CD4-positive, alpha-beta T cell treated with Interferon gamma for 1 hour (primary cell): ENCODE measurements around the gene CDKL5.

Source experiments
- DNase-seq: peaks from one replicate; pipeline ENCODE4 v3.0.0-alpha.2; 2020

Gene CDKL5

DNA sequence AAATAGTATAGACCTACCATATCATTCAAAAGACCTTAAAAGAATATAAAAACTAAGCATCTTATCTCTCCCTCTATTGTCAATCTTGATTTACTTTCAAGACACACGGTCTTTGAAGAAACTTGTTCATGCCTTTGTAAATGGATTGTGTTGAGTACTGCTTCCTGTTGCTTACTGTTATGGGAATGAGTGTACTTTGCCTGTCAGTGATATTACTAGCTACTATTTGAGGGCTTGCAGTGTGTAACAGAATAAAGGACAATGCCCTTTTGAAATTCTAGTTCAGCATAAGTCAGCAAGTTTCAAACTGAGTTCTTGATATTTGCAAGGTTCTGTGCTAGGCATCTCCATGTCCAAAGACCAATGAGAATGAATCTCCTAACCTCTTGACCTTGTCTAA lies 36.0 kb downstream of the CDKL5 start:
- DNase-seq: no peak

GRCh38 chrX:18464499-18464898 lies 39.1 kb downstream of the CDKL5 start:
- DNase-seq: no peak

DNA sequence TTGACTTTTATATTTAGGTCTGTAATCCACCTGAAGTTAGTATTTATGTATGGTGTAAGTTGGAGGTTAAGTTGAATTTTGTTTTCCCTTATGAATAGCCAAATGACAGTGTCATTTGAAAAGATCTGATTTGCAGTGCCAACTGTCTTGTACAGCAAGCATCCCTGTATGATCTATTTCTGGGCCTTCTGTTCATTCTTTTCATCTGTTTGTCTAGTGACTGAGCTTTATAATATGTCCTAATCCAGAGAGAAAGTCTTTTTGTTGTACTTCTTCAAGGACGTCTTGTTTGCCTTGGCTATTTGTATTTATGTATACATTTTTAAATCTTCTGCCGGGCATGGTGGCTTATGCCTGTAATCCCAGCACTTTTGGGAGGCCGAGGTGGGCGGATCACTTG lies 39.6 kb downstream of the CDKL5 start:
- DNase-seq: no peak

GRCh38 chrX:18468599-18468998 lies 43.2 kb downstream of the CDKL5 start:
- no peak for DNase-seq

DNA sequence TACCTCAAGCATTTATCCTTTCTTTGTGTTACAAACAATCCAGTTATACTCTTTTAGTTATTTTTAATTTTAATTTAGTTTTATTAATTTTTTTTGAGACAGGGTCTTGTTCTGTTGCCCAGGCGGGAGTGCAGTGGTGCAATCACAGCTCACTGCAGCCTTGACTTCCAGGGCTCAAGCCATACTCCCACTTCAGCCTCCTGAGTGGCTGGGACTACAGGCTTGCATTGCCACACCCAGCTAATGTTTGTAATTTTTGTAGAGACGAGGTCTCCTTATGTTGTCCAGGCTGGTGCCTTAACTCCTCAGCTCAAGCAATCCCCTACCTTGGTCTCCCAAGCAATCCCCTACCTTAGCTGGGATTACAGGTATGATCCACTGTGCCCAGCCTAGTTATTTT lies 45.9 kb downstream of the CDKL5 start:
- DNase-seq: no peak

GRCh38 chrX:18490806-18491555 lies 65.6 kb downstream of the CDKL5 start:
- DNase-seq: no peak

- no peak for DNase-seq
Measured at GRCh38 chrX:18491587-18492340, 66.4 kb downstream of the CDKL5 start.

GRCh38 chrX:18534949-18535348 lies 109.5 kb downstream of the CDKL5 start:
- DNase-seq: no peak

GRCh38 chrX:18537068-18537467 lies 111.7 kb downstream of the CDKL5 start:
- no peak for DNase-seq

DNA sequence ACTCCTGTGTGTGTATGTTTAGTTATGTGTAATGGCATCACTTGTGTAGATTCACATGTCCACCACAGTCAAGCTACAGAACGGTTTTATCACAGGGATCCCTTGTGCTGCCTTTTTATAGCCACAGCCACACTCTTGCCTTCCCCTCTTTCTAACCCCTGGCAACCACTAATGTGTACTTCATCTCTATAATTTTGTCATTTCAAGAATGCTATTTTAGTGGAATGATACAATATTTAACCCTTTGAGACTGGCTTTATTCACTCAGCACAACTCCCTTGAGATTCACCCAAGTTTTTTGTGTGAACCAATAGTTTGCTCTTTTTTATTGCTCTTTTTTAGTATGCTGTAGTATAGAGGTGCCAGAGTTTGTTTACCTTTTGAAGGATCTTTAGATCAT lies 112.1 kb downstream of the CDKL5 start:
- no peak for DNase-seq

DNA sequence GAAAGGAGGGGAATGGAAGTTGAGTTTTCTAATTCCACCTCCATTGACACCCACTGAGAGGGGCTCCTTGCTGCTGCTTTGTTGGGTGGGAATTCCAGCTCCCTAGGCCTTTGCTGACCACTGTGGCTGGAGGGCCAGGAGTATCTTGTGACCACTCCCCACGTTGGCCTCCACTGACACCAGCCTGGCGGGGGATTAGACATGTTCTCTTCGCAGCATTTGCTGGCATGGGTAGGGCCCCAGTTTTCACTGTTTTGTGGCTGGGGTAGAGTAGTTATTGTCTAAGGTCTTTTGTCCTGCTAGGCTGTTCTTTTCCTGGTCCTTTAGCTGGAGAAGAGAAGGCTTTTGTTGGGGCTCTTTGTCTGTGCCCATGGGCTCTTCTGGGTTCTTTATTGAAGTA lies 116.7 kb downstream of the CDKL5 start:
- no peak for DNase-seq

- no peak for DNase-seq
Measured at GRCh38 chrX:18542905-18543304, 117.5 kb downstream of the CDKL5 start.

GRCh38 chrX:18543738-18544137 lies 118.3 kb downstream of the CDKL5 start:
- DNase-seq: no peak

GRCh38 chrX:18545771-18546170 lies 120.4 kb downstream of the CDKL5 start:
- DNase-seq: no peak

DNA sequence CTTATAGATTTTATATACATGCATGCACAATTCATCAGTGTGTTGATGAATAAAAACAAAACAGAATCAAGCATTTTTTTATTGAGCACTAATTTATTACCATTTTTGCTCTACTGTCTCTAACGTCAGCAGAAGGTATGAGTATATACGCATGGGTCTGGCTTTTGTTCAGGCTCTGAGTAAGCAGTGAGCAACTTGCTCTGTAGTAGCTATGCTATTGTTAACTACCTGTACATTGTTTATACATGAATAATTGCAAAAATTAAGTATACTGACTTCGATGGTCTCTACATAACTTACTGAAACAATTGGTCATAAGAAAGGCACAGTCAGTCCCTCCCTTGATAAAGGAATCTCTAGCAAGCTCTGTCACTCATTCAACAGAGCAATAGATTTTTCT lies 123.6 kb downstream of the CDKL5 start:
- DNase-seq: no peak

GRCh38 chrX:18549643-18550042 lies 124.2 kb downstream of the CDKL5 start:
- no peak for DNase-seq

DNA sequence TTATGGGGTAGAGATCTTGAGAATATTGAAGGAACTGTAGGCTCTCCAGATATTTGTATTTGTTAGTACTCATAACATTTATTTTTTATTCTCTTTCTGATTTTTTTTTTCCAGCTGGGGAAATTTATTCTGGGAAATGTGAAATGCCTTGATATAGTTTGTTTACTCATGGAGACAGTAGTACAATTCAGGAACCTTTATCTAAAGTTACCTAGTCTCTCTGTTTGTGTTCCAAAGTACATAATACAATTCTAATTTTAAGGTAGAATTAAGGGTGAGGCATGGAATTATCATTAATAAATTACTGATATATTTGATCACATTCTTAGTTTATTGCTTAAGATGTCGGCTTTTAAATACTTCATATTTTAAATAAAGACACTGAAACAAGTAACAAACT lies 132.5 kb downstream of the CDKL5 start:
- no peak for DNase-seq

- no peak for DNase-seq
Measured at GRCh38 chrX:18558799-18559198, 133.4 kb downstream of the CDKL5 start.

DNA sequence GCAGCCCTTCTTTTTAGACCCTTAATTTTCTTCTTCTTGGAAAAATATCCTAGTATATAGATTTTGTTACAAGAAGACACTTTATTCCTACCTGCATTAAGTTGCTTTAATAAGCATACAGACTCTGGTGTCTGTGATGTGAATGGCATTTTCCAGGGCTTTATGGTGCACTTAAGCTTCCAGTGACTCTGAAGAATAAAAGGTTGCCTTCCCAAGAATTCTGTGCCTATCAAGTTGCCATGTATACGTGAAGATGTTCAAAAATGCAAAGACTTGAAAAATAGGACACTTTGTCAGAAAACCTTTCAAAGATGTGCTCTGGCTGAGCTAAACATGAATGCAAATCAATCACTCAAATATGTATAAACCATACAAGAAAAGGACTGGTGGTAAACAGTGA lies 135.6 kb downstream of the CDKL5 start:
- no peak for DNase-seq

- no peak for DNase-seq
Measured at GRCh38 chrX:18565727-18566126, 140.3 kb downstream of the CDKL5 start.

GRCh38 chrX:18566748-18567147 lies 141.3 kb downstream of the CDKL5 start:
- DNase-seq: no peak

GRCh38 chrX:18573556-18573955 lies 148.1 kb downstream of the CDKL5 start:
- DNase-seq: no peak

- no peak for DNase-seq
Measured at GRCh38 chrX:18574591-18574990, 149.2 kb downstream of the CDKL5 start.

DNA sequence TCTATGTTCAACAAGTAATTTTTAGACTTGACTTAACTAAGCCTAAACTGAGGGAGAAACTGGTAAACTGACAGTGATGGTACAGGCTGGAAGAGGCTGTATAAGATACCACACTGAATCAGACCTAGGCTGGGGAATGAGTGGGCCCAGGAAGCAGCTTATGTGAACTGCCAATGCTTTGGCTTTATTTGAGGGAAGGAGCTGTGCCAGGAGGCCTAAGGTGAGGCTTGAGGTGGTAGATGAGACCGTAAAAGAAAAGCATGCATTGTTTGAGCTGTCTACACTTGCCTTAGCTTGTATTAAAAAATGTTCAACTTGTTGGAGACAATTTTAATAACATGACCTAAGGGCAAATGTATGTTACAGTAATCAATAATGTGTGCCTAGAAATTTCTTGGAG lies 150.3 kb downstream of the CDKL5 start:
- DNase-seq: no peak

GRCh38 chrX:18577400-18577799 lies 152.0 kb downstream of the CDKL5 start:
- no peak for DNase-seq
